Esophagus muscularis mucosa (tissue), 4 donors: ENCODE measurements around the gene PHACTR1. TPM values are rescaled to one million over a fixed set of nuclear protein-coding genes. Genes with fewer than 3 reads are reported as not detected.

Source experiments
- DNase-seq: peaks from one replicate; pipeline ENCODE4 v3.0.0-alpha.2; 2017; ENCODE audit errors: extremely low spot score
- H3K27ac ChIP-seq, 4 donors: fragments of 200-600 bp; sonication (generic); replicated peaks in 1 of 4; 1 replicate in 3 of 4; 2 replicates in 1 of 4; pipeline ENCODE4 v1.5.1; 2016 to 2019; ENCODE audit warnings: mild to moderate bottlenecking in 1 of 4
- H3K27me3 ChIP-seq, 4 donors: fragments of 200-600 bp; sonication (generic); one replicate each; pipeline versions ENCODE4 v1.5.1 to v1.6.0; 2016 to 2019
- H3K36me3 ChIP-seq, 4 donors: fragments of 200-600 bp; sonication (generic); one replicate each; pipeline ENCODE4 v1.5.1; 2016 to 2019
- H3K4me1 ChIP-seq, 4 donors: fragments of 200-600 bp; sonication (generic); one replicate each; pipeline ENCODE4 v1.5.1; 2016 to 2019
- H3K4me3 ChIP-seq, 4 donors: fragments of 200-600 bp; sonication (generic); 1 replicate in 2 of 4; 2 replicates in 2 of 4; pipeline ENCODE4 v1.5.1; 2016 to 2019; ENCODE audit warnings: mild to moderate bottlenecking in 4 of 4, moderate library complexity in 1 of 4
- H3K9me3 ChIP-seq, 4 donors: fragments of 200-600 bp; sonication (generic); 1 replicate in 3 of 4; 2 replicates in 1 of 4; pipeline ENCODE4 v1.5.1; 2016 to 2019
- CTCF ChIP-seq, 3 experiments: fragments of 200-600 bp in 2 of 3; fragments of 450-650 bp in 1 of 3; sonication (generic) in 2 of 3; IDR thresholded peaks; one replicate each; pipeline ENCODE4 v1.5.1; 2017 to 2019; ENCODE audit warnings: antibody characterized with exemption in 3 of 3, mild to moderate bottlenecking in 2 of 3, moderate library complexity in 1 of 3
- EP300 ChIP-seq: sonication (generic); formaldehyde crosslinking; IDR thresholded peaks from one replicate; pipeline ENCODE4 v1.6.1; 2017; ENCODE audit warnings: antibody characterized with exemption
- POLR2A ChIP-seq: fragments of 450-650 bp; IDR thresholded peaks from one replicate; pipeline ENCODE4 v1.6.1; 2017; ENCODE audit warnings: antibody characterized with exemption, moderate library complexity, mild to moderate bottlenecking, low read depth
- POLR2AphosphoS5 ChIP-seq, 2 donors: sonication (generic); formaldehyde crosslinking; IDR thresholded peaks; one replicate each; pipeline ENCODE4 v1.6.1; 2017; ENCODE audit warnings: antibody characterized with exemption in 2 of 2
- WGBS: methylation state at CpG from one replicate; pipeline ENCODE4 v1.1.5; 2018; 5-methylcytosine and 5-hydroxymethylcytosine counted together
- intact Hi-C: fragments of 100-400 bp; cut with DNase I; formaldehyde crosslinking; loops from one replicate; pipeline ENCODE4 v1.15.1; 2023
- total RNA-seq, 4 donors: library from RNA; depleted of rRNA; stranded (reverse); fragments of >200 nt; gene quantifications; one replicate each; pipeline versions ENCODE4 v1.1.0 to v1.2.1, GENCODE V29; 2016

The PHACTR1 gene
- total RNA-seq, 4 donors from 2014 or later: 0.83 to 4.2 (median 3.1) TPM

DNA sequence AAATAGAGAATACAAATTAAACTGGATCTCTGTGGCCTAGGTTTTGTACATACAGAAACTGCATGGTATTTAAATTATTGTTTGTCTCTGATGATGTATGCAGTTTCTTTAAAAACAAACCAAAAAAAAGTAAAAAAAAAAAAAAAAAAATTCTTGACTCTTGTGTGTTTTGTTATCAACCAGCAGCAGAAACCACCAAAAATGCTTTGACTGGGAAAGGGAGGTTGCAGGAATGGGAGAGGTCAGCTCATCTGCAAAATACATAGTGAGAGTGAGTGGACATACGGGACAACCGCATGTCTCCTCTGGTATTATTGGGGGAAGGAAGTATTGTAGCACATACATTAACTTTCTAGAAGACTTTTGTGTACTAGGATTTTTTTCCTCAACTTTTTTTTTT is 573.8 kb downstream of the PHACTR1 start:
- Histone ChIP-seq H3K27me3 (no peaks in the 10 kb centered on the region), H3K36me3 (peaks cover 17 to 65% (median 50%) of the 10 kb centered on the region in 4 donors), H3K4me3 (no peak overlapping the region), H3K4me1 (no peaks in the 10 kb centered on the region), H3K9me3 (peaks cover 0 to 16% (median 14%) of the 10 kb centered on the region in 4 donors), H3K27ac (no peak overlapping the region)
- intact Hi-C loops: no loop called here
- 100% methylated on average over 2 of the region's 2 CpGs for WGBS
- no peak for DNase-seq
- no peak for TF ChIP-seq EP300
- no peak for TF ChIP-seq POLR2A
- TF ChIP-seq CTCF (IDR thresholded peaks at IDR 0.05): no peak
- TF ChIP-seq POLR2AphosphoS5 (IDR thresholded peaks at IDR 0.05): no peak

GRCh38 chr6:13292774-13293173 is 576.2 kb downstream of the PHACTR1 start:
- H3K27me3 ChIP-seq: no peaks in the 10 kb centered on the region
- no peak overlapping the region for H3K4me3 ChIP-seq
- 91% methylated on average over 9 of the region's 9 CpGs for WGBS
- intact Hi-C loops: no loop called here
- TF ChIP-seq CTCF (IDR thresholded peaks at IDR 0.05): no peak
- no peak for TF ChIP-seq POLR2AphosphoS5 (IDR thresholded peaks at IDR 0.05)
- no peak for TF ChIP-seq POLR2A
- no peak for TF ChIP-seq EP300
- no peak for DNase-seq
- H3K4me1 ChIP-seq: no peaks in the 10 kb centered on the region
- H3K27ac ChIP-seq: no peak overlapping the region
- H3K36me3 ChIP-seq: peaks cover 20 to 70% (median 46%) of the 10 kb centered on the region in 4 donors
- H3K9me3 ChIP-seq: peaks cover 0 to under 1% (median 0%) of the 10 kb centered on the region in 4 donors

DNA sequence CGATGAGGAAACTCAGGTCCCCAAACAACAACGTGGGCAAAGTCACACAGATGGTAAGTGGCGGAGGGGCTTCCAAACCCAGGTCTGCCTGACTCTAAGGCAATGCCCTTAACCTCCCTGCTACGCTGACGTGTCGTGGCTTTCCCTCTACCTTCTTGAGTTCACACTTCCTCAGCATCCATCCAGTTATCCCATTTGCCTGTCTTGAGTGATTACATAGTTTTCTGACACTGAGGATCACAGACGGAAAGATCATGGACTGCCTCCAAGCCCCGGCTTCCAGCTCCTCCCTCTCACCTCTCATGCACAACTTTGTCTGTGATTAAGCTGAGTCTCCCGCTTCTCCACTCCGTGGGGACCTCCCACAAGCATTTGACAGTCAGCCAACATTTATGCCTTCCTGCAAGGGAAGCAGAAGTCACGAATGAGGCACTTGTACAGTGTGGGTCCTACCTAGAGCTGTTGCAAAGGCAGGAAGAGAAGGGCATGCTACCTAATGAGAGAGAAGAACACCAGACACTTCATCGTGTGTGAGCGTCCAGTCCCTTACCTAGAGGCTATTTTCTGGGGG is 578.0 kb downstream of the PHACTR1 start:
- Histone ChIP-seq H3K36me3 (peaks cover 25 to 76% (median 45%) of the 10 kb centered on the region in 4 donors), H3K27me3 (no peaks in the 10 kb centered on the region), H3K27ac (no peak overlapping the region), H3K4me3 (no peak overlapping the region), H3K4me1 (no peaks in the 10 kb centered on the region), H3K9me3 (no peaks in the 10 kb centered on the region)
- no peak for TF ChIP-seq POLR2AphosphoS5 (IDR thresholded peaks at IDR 0.05)
- TF ChIP-seq CTCF (IDR thresholded peaks at IDR 0.05): no peak
- TF ChIP-seq POLR2A: no peak
- TF ChIP-seq EP300: no peak
- WGBS: 71% methylated on average over 13 of the region's 13 CpGs
- DNase-seq: no peak
- intact Hi-C loops: no loop called here

DNA sequence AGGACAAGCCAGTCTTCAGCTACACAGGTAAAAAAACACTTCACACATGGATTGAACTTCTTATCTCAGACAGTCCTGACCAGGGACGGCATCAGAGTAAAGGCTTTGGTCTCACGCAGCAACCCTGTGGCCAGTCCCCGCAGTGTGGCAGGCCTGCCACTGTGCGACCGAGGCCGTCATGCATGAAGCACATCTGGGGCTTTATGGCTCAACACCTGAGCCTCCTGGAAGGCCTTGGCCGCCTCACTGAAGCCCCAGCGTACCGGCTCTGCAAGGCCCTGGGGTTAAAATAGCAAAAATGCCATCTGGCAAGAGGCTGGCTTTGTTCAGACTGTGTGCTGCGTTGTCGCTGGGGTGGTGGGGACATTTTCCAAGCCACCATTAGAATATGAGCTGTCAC is 579.0 kb downstream of the PHACTR1 start:
- Histone ChIP-seq H3K27ac (no peak overlapping the region), H3K27me3 (no peaks in the 10 kb centered on the region), H3K4me3 (no peak overlapping the region), H3K9me3 (no peaks in the 10 kb centered on the region), H3K4me1 (no peaks in the 10 kb centered on the region), H3K36me3 (peaks cover 25 to 85% (median 51%) of the 10 kb centered on the region in 4 donors)
- TF ChIP-seq CTCF (IDR thresholded peaks at IDR 0.05): no peak
- TF ChIP-seq POLR2A: no peak
- no peak for TF ChIP-seq POLR2AphosphoS5 (IDR thresholded peaks at IDR 0.05)
- TF ChIP-seq EP300: no peak
- 91% methylated on average over 8 of the region's 11 CpGs for WGBS
- no peak for DNase-seq
- intact Hi-C loops: no loop called here

- no peak overlapping the region for H3K27ac ChIP-seq
- 94% methylated on average over 8 of the region's 9 CpGs for WGBS
- TF ChIP-seq EP300 (no peak), POLR2AphosphoS5 (IDR thresholded peaks at IDR 0.05) (no peak), CTCF (IDR thresholded peaks at IDR 0.05) (no peak), POLR2A (no peak)
- H3K4me3 ChIP-seq: no peak overlapping the region
- no peaks in the 10 kb centered on the region for H3K27me3 ChIP-seq
- H3K9me3 ChIP-seq: no peaks in the 10 kb centered on the region
- peaks cover 25 to 83% (median 48%) of the 10 kb centered on the region in 4 donors for H3K36me3 ChIP-seq
- intact Hi-C loops: no loop called here
- no peak for DNase-seq
- no peaks in the 10 kb centered on the region for H3K4me1 ChIP-seq
These were observed 580.0 kb downstream of the PHACTR1 start for GRCh38 chr6:13296536-13296997.
